Right lung (tissue), 5 donors: Measurements from ENCODE around the gene PFKFB4. TPM values are rescaled to one million over a fixed set of nuclear protein-coding genes. Genes with fewer than 3 reads are reported as not detected.

Experiments used
- polyA plus RNA-seq, 5 donors: library from polyadenylated mRNA; unstranded; fragments of 120-200 nt; gene quantifications; one replicate each; pipeline versions ENCODE4 v1.2.1 to v1.2.3, GENCODE V29; 2013; ENCODE audit warnings: inconsistent platforms in 1 of 5, low replicate concordance in 1 of 5; ENCODE audit not compliant: insufficient read length in 5 of 5, insufficient read depth in 1 of 5

Gene PFKFB4
- polyA plus RNA-seq, 5 donors: 5.5 to 10.9 (median 7.5) TPM

Other genes with a start within 250 kb of the PFKFB4 start
- not detected for gene SPINK8, start 223.1 kb downstream of the PFKFB4 start, polyA plus RNA-seq
- under 1 TPM; 0.29 to 0.46 (median 0.34) TPM for gene FBXW12, start 184.6 kb downstream of the PFKFB4 start, polyA plus RNA-seq
- gene PLXNB1, start 126.7 kb downstream of the PFKFB4 start, polyA plus RNA-seq: 100 to 1,000 TPM in 3 of 5 donors, 10 to 100 TPM in 2; 77.3 to 119 (median 107) TPM
- gene CCDC51, start 116.7 kb downstream of the PFKFB4 start, polyA plus RNA-seq: 10 to 100 TPM; 14.3 to 16.4 (median 14.7) TPM
- 100 to 1,000 TPM; 254 to 310 (median 266) TPM for gene TMA7, start 116.5 kb downstream of the PFKFB4 start, polyA plus RNA-seq
- 10 to 100 TPM; 10.7 to 14.0 (median 12.8) TPM for gene ATRIP, start 110.1 kb downstream of the PFKFB4 start, polyA plus RNA-seq
- 100 to 1,000 TPM in 3 of 5 donors, 10 to 100 TPM in 2; 88.9 to 126 (median 102) TPM for gene SHISA5, start 52.6 kb downstream of the PFKFB4 start, polyA plus RNA-seq
- gene UCN2, start 7.0 kb upstream of the PFKFB4 start, polyA plus RNA-seq: under 1 TPM in 3 of 5 donors, not detected in 2; 0.17 to 0.33 (median 0.22) TPM
- gene COL7A1, start 38.5 kb upstream of the PFKFB4 start, polyA plus RNA-seq: 10 to 100 TPM in 2 of 5 donors, 1 to 10 TPM in 3; 4.4 to 12.9 (median 9.3) TPM
- 100 to 1,000 TPM; 141 to 169 (median 147) TPM for gene UQCRC1, start 52.8 kb upstream of the PFKFB4 start, polyA plus RNA-seq
- gene TMEM89, start 65.0 kb upstream of the PFKFB4 start, polyA plus RNA-seq: under 1 TPM in 1 of 5 donors, not detected in 4; 0.24 TPM
- 10 to 100 TPM; 11.5 to 17.7 (median 16.7) TPM for gene SLC26A6, start 78.7 kb upstream of the PFKFB4 start, polyA plus RNA-seq
- 1 to 10 TPM in 1 of 5 donors, under 1 TPM in 4; 0.56 to 1.5 (median 0.99) TPM for gene CELSR3, start 106.1 kb upstream of the PFKFB4 start, polyA plus RNA-seq
- 10 to 100 TPM; 13.0 to 21.2 (median 18.4) TPM for gene NCKIPSD, start 129.1 kb upstream of the PFKFB4 start, polyA plus RNA-seq
- gene IP6K2, start 160.4 kb upstream of the PFKFB4 start, polyA plus RNA-seq: 100 to 1,000 TPM; 204 to 224 (median 221) TPM